Inflammatory macrophage treated with lipopolysaccharide for 1 hour (primary cell): ENCODE results near the gene TNNI3K.

ENCODE experiments used
- DNase-seq, 2 donors: peaks; one replicate each; pipeline ENCODE4 v3.0.0-alpha.2; 2020 to 2022

Gene TNNI3K

GRCh38 chr1:74395571-74395970 is 160.4 kb downstream of the TNNI3K start:
- DNase-seq = no peak

- DNase-seq = no peak
Observed at GRCh38 chr1:74396462-74396861, 161.3 kb downstream of the TNNI3K start.

- no peak for DNase-seq
Observed at GRCh38 chr1:74396933-74397332, 161.7 kb downstream of the TNNI3K start.

GRCh38 chr1:74399249-74399648 is 164.1 kb downstream of the TNNI3K start:
- DNase-seq = no peak

- no peak for DNase-seq
Observed at GRCh38 chr1:74402873-74403272, 167.7 kb downstream of the TNNI3K start.

- no peak for DNase-seq
Observed at GRCh38 chr1:74403606-74404005, 168.4 kb downstream of the TNNI3K start.

- no peak for DNase-seq
Observed at GRCh38 chr1:74406759-74407158, 171.6 kb downstream of the TNNI3K start.

GRCh38 chr1:74407902-74408301 is 172.7 kb downstream of the TNNI3K start:
- no peak for DNase-seq

- DNase-seq = no peak
Observed at GRCh38 chr1:74412244-74412643, 177.1 kb downstream of the TNNI3K start.

GRCh38 chr1:74415935-74416334 is 180.7 kb downstream of the TNNI3K start:
- DNase-seq = no peak

GRCh38 chr1:74419611-74420010 is 184.4 kb downstream of the TNNI3K start:
- DNase-seq = no peak

GRCh38 chr1:74420467-74420866 is 185.3 kb downstream of the TNNI3K start:
- no peak for DNase-seq

- DNase-seq = no peak
Observed at GRCh38 chr1:74422421-74423292, 187.5 kb downstream of the TNNI3K start.

GRCh38 chr1:74423471-74423870 is 188.3 kb downstream of the TNNI3K start:
- no peak for DNase-seq

- DNase-seq = no peak
Observed at GRCh38 chr1:74425676-74426075, 190.5 kb downstream of the TNNI3K start.

GRCh38 chr1:74426208-74426937 is 191.2 kb downstream of the TNNI3K start:
- no peak for DNase-seq

GRCh38 chr1:74427681-74428080 is 192.5 kb downstream of the TNNI3K start:
- DNase-seq = no peak

- no peak for DNase-seq
Observed at GRCh38 chr1:74429580-74429979, 194.4 kb downstream of the TNNI3K start.

- no peak for DNase-seq
Observed at GRCh38 chr1:74430342-74430934, 195.3 kb downstream of the TNNI3K start.

- no peak for DNase-seq
Observed at GRCh38 chr1:74431531-74431930, 196.3 kb downstream of the TNNI3K start.

- DNase-seq = no peak
Observed at GRCh38 chr1:74432325-74432724, 197.1 kb downstream of the TNNI3K start.

GRCh38 chr1:74434321-74434720 is 199.1 kb downstream of the TNNI3K start:
- DNase-seq = no peak

GRCh38 chr1:74436078-74436477 is 200.9 kb downstream of the TNNI3K start:
- DNase-seq = no peak

GRCh38 chr1:74437035-74437434 is 201.8 kb downstream of the TNNI3K start:
- DNase-seq = no peak
